Activated T-helper 1 cell treated with Interleukin-2 at 50 U/mL for 16 hours (primary cell): ENCODE data around the gene NLRC5.
"Not testable (repeated sequence)": the region's sequence is repeated elsewhere in the genome, so short reads cannot be mapped to it uniquely, and the experiment has no call there.

Source experiments
- DNase-seq: peaks from one replicate; pipeline ENCODE4 v3.0.0-alpha.2; 2020; ENCODE audit warnings: low read depth

The NLRC5 gene

DNA sequence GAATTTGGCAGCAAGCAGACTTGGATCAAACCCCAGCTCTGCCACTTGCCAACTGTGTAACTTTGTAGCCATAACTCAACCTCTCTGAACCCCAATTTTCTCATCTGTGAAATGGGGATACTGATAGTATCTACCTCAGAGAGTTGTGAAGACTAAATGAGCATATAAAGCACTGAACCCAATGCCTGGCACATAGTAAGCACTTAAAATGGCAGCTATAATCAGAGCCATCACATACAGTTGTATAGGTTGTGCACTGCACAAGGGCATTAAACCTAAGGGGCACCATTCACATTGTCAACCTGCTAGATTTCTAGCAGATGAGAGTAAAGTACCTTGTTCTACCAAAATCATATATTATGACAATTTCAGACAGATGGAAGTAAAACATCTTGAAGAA, 92.4 kb downstream of the NLRC5 start:
- no peak for DNase-seq

DNA sequence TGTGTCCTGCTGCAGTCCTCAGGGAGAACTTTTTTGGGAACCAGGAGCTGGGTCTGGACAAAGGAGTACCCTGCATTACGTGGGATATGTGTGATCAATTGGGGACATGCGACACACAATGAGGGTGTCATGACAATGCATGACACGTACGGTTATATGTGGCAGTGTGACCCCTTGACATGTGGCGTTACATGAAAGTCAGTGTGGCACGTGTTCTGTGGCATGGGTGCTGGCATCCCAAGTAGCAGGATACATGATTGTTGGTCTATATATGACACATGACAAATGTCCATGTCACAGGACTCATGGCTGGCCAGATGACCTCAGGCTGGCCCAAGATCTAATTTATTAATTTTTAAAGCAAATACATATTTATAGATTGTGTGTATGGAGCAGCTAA, 93.3 kb downstream of the NLRC5 start:
- no peak for DNase-seq

DNA sequence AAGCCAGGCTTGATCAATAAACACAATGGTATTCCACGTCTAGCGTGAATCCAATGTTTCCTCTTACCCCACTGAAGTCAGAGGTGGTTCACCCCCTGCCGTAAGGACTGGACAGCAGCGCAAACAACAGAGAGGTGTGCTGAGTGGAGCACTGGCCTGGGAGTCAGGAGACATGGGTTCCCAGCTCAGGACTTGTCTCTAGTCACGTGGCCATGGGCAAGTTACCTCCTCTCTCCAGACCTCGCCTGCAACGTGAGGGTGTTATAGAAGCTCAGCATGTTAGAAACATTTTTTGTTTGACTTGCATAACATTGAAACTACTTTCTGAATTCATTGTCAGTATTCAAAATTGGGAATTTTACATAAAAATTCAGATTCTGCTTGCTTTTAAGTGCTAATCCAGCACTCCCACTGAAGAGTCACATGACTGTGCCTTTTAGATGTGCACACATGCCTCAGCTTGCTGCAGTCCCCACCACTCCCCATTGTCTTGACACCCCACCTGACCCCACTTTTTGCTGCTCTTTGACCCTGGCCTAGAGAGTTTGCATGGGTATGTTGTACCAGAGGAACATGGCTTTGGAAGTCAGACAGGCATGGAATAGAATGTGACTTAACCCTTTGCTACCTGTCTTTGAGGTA, 94.2 kb downstream of the NLRC5 start:
- DNase-seq, result no peak

DNA sequence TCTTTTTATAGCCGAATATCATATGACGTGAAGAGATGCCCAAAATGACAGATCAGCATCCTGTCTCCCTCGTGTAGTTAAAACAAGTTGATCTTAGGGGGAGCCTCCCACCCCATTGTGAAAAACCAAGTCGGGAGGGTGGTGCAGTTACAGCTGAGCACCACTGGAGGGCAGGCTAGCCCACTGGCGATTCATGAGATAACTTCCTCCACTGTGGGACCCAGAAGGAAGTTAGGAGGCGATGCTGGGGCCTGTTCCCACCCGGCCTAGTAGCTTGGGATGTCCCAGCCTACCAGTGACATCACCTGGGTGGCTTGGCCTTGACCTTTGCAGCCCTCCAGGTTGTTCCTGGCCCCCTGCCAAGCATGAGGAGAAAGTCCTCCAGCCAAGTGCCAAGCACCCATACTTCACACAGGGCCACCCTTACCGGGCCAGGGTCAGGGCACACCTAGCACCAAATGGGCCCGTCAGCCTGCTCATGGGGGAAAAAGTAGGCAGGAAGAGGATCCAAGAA, 95.0 kb downstream of the NLRC5 start:
- DNase-seq, result peak; percentile 56

DNA sequence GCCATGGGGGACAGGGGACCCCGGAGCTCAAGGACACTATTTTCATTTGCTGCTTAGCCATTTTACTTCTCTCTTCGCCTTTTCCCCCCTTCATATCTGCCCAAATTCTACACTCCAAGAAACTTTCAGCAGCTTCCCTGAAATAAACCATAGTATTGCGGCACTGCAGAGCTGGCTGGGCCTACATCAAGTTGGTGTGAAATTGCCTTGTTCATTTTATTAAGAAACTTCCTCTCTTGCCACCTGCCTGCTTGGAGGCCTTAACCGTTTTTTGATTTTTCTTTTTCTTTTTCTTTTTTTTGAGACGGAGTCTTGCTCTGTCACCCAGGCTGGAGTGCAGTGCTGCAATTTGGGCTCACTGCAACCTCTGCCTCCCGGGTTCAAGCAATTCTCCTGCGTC, 95.6 kb downstream of the NLRC5 start:
- no peak for DNase-seq

DNA sequence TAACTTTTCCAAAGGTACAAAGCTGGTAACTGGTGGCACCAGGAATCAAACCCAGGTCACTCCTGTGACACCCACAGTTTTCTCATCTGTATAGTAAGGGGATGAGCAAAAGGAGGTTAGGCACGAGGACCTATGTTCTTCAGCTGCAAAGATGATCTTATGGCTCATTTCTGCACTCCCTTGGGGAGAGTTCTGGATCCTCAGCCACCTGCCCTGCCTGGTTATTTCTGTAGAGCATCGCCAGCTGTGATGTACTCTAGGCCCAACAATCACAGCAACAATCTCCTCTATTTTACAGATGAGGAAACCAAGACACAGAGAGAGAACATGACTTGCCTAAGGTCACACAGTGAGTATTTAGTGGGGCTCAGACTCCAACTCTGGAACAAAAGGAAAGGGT, 97.6 kb downstream of the NLRC5 start:
- DNase-seq, result no peak

DNA sequence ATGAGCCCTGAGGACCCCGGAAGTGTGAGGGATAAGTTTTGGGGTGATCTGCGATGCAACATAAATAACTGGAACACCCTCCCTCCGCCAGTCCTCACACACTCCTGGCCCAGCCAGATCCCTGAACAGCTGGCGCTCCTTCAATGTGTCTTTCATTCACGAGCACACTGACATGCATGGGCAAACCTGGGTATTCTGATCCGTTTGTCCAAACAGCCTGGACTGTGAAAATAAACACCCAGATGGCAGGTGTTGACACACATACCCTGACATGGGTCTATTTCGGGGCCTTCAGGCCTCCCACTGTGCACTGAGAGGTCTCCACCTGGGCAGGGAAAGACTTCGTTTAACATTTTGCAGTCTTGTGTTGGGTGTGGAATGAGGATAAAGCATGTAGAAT, 100.0 kb downstream of the NLRC5 start:
- DNase-seq, result no peak

DNA sequence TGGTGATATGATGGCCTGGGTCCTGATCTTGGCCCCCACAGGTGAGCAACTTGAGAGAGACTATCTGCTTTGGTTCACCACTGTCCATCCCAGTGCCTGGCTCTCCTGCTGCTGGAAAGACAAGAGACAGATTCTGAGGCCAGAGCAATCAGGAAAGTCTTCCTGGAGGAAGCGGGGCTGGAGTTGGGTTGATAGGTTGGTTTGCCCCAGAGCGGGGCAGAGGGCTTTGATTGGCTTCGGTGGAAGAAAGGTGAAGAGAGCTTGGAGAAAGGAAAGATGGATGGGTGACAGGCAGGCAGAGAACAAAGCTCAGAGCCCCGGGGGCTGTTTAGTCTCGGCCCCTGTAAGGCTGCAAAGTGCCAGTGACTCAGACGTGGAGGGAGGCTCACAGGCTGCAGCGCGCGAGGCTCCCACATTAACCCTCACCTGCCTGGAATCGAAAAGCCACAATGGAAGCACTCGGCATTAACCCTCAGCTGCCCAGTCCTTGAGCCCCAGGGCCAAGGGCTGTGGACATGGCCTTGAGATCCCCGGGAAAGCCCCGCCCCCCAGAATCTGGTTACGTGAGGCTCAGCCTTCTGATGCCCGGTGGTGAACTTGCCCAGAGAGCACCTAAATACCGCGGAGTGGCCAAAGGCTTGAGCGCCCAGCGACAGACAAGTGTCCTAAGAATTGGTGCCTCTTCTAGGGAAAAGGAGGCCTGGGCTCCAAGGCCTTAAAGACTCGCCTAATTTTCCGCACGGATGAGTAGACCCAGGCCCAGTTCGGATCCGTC, 102.0 kb downstream of the NLRC5 start:
- no peak for DNase-seq

DNA sequence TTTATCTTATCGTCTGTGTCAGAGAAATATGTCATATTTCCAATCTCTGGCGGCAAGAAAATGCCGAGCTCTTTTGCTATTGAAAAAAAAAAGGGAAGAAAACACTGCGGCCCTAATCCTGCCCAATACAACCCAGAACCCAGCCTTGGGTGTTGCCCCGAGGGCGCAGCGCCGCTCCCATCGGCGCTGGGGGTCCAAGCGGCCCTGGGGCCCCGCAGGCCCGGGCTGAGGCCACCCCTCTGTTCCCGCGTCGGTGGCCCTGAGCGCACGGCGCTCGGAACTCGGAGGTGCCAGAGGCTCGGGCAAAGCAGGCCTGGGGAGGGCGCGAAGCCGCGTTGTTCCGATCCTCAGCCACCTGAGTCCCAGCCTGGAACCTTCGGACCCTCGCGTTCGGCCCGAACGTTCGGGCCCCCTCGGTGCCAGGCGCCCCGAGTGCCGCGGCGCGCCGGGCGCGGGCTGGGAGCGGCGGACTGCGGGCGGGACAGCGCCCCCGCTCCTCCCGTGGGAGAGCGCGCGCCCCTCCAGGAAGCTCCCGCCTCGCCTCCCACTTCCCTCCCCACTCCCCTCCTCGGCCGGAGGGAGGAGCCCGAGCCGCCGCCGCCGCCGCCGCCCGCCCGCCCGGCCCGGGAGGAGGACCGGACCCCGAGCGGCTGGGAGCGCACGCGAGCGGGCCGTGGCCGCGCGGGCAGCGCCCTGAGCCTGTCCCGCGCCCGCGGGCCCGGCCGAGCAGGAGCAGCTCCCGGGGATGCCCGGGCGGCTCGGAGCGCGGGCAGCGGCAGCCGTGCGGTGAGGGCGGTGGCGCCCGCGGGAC, 102.8 kb downstream of the NLRC5 start, which contains the start of gene CPNE2:
Gene CPNE2, plus strand, starts transcription at position 609 of the 811 bp plus-strand sequence. CDS start 18,160 bp downstream, outside the sequence.
- DNase-seq, result peak; percentile 6

DNA sequence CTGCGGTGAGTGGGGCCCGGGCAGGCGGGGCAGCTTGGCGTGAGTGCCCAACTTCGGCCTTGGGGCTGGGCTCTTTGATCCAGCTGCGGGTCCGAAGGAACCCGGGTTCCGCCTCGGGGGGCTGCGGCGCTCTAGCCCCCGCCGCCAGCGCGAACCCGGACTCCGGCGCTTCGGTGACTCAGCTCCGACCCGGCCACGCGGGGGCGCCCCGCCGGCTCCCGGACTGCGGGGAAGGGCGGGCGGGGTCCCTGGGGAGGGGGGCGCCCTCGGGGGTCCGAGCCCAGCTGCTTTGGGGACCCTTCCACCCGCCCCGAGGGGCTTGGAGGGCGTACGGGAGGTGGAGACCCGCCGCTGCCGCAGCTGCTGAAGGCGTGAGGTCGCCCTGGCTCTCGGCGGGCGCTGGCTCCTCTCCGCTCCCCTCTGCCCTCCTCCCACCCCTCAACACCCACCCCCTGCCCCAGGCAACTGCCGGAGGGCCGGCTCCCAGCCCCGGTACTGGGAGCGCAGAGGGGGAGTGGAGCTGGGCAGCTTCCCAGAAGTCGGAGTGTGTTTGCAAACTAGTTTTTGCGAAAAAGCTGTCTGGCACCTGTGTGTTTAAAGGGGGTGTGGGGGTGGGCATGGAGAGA, 103.5 kb downstream of the NLRC5 start:
- DNase-seq, result peak; percentile 30

DNA sequence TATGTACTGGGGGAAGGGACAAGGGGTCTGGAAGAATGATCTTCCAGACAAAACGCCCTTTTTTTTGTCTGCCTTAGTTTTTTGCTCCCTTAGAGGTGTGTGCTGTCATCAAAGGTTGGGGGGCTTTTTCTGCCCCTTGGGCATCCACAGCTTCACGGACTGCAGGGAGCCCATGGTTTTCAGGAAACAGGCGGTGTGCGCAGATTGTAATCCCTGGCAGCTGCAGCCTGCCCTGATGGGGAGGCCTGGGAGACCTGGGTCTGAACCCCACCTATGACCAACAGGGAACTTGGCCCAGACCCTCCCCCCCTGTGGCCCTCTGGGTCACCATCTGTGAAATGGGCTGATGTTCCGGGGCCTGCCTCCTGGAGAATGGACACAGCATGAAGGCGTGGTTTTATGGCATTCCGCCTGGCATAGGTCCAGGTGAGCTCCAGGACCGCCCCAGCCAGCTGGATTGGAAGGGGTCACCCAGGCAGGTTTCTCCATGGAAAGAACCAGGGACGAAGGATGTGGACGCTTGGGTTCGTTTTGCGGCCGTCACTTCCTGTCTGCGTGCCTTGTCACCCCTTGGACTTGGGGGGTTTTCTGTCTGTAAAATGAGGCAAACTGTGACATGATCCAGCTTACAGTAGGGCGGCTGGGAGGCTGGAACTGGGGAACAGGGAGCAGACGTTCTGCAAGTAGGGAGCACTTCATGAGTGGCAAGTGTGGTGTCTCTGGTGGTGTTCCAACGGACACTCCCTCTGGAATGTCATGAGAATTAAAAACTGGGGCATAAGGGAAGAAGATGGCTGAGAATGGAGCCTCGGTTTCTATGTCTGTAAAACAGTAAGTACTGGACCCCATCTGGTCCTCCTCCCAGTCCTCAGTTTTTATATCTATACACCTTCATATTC, 104.6 kb downstream of the NLRC5 start:
- no peak for DNase-seq

DNA sequence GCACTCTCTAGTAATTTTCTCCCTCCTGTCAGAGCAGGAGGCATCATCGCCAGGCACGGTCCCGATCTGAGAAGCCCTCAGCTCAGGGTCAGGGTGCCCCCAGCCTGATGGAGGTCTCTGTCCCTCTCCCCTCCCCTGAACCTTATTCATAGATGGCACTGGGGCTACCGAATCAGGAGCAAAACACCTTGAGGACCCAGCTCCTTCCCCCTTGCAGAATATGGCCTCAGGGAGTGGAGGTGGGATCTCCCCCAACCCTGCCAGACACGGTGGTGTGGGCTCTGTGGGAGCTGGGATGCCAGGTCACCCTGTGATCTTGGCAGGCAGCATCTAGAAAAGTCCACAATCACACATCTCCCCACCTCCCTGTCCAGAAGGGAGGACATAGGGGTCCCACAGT, 105.6 kb downstream of the NLRC5 start:
- no peak for DNase-seq

DNA sequence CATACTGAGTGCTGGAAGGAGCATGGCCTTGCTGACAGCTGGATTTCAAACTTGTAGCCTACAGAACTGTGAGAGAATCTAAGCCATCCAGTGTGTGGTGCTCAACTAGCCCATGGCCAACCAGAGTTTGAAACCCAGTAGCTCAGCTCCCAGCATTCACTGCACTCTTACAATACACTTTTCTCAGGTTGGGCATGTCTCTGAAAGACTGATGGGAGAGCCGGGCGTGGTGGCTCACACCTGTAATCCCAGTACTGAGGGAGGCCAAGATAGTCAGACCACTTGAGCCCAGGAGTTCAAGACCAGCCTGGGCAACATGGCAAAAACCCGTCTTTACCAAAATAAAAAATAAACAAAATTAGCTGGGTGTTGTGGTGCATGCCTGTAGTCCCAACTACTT, 106.8 kb downstream of the NLRC5 start:
- DNase-seq, result no peak

DNA sequence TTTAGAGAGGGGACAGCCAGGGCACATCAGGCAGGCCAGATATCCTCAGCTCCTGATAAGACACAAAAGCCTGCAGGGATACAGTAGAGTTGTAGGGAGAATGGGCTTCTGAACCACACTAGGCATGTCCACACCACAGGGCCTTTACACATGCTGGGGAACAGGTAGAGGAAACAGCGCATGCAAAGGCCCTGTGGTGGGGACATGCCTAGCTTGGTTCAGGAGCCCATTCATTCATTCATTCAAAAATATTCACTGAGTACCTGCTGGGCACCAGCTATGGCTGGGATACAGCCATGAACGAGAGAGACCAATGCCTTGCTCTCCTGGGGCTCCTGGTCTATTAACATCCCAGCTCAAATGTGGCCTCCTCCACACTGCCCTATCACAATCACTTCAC, 107.4 kb downstream of the NLRC5 start:
- no peak for DNase-seq

DNA sequence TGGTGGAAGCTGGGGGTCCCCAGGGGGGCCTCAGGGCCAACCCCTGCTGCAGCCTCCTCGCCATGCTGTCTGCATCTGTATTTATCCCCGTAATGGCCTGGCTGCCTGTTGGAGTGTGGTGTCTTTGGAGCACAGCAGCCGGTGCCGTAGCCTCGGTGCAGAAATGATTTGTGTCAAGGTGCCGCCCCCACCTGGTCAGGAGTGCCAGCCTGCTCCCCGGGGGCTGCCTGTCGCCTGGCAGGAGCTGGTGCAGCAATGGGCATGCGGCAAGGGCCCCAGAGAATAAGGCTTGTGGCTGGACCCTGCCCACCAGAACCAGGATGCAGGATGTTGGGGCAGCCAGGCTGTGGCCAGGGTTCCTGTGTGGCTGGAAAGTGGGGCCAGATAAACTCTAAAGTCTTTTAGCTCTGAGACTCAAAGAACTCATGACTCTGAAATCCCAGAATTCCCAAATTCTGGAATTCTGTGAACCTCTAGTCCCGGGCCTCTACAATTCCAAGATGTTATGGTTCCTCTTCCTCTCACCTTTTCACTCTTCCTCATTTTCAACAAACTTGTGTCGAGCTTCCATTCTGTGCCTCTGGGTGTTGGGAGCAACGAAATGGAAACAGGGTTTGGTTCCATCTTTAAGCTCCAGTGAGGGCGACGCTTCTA, 109.0 kb downstream of the NLRC5 start:
- DNase-seq, result no peak

DNA sequence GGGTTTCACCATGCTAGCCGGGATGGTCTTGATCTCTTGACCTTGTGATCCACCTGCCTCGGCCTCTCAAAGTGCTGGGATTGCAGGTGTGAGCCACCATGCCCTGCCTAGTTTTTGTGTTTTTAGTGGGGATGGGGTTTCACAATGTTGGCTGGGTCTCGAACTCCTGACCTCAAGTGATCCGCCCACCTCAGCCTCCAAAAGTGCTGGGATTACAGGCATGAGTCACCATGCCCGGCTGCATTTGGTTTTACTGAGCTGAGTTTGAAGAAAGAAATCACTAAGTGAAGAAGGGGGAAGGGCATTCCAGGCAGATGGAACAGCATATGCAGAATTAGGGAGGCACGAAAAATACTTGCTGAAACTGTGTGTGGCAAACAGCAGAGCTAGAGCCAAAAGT, 110.6 kb downstream of the NLRC5 start:
- DNase-seq, result not testable (repeated sequence)

DNA sequence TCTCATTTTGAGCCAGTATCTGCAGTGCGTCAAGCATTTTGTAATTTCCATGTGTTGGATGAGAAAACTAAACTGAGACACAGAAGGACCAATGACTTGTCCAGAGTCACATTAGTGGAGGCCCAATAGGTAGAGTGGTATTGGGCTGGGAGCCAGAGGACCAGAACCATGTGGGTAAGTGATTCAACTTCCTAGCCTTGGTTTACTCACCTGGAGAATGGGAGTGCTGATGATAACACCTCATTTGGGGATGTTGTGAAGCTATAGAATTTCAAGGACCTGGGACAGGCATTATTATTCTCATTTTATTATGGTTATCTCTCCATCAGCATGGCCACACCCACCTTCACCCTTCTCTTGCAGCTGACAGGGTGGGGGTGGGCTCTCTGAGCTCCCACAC, 111.1 kb downstream of the NLRC5 start:
- no peak for DNase-seq

DNA sequence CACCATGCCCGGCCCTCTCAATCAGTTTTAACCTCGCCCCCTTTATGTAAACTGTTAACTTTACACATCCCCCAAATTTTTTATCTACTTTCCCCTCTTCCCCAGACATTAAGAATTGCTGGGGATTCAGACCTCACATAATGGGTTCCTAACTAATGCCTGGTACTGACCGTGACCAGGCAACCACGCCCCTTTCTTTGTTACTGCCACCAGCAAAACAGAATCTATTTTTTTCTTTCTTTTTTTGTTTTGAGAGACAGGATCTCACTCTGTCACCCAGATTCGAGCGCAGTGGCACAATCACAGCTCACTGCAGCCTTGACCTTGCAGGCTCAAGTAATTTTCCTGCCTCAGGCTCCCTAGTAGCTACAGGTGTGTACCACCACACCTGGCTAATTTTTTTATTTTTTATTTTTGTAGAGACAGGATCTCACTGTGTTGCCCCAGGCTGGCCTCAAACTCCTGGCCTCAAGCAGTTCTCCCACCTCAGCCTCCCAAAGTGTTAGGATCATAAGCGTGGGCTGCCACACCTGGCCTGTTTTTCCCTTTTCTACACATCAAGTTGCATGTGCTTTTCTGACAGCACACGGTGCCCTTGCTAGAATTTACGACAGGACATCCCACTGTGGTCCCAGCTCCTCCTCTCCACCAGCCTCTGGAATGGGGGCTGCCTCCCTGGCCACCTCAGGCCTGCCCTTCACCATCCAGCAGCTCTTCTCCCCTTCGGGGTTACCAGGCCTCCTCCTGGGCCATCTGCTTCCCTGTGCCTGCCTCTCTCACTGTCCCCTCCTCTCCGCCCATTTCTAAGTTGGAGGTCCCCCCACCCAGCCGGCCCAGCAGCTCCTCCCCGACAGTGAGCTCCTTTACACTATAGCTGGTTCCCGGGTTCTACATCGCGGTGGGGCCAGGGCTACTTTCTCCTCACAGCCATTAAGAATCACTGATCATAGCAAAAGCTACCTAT, 113.8 kb downstream of the NLRC5 start:
- DNase-seq, result no peak

DNA sequence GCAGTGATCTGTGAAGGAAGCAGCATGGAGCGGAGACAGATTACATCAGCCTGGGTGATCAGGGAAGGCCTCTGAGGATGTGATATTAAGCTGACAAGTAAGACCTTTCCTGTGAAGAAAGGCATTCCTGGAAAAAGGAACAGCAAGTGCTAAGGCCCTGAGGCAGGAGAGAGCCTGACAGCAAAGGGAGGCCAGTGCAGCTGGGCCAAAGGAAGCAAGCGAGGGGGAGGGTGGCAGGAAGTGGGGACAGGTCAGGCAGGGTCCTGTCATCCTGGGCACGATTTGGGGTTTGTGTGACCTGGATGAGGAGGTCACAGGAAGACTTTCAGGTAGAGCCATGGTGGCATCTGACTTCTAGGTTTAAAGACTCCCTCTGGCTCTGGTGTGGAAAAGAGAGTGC, 115.3 kb downstream of the NLRC5 start:
- DNase-seq, result no peak
